ENCODE measurements around the gene OR4D9. TPM values are rescaled to one million over a fixed set of nuclear protein-coding genes. Genes with fewer than 3 reads are reported as not detected.
"Not testable (repeated sequence)": the region's sequence is repeated elsewhere in the genome, so short reads cannot be mapped to it uniquely, and the experiment has no call there.

OR4D9 gene
- total RNA-seq, 4 donors from 2014 or later = not detected

GRCh38 chr11:59544869-59545178 lies 33.5 kb downstream of the OR4D9 start:
- H3K36me3 ChIP-seq = no peaks in the 10 kb centered on the region
- peaks cover 0 to 12% (median 0%) of the 10 kb centered on the region in 4 donors for H3K4me1 ChIP-seq
- no peak overlapping the region for H3K4me3 ChIP-seq
- H3K27me3 ChIP-seq = no peaks in the 10 kb centered on the region
- no peak overlapping the region for H3K27ac ChIP-seq
- H3K9me3 ChIP-seq = no peaks in the 10 kb centered on the region
- no peak for DNase-seq (ENCODE audit: low spot score in 2 of 2)
- WGBS, 2 donors = 80 to 83% methylated on average over 3 of the region's 3 CpGs
- no peak for TF ChIP-seq POLR2A (IDR thresholded peaks at IDR 0.05)
- TF ChIP-seq EP300 (IDR thresholded peaks at IDR 0.05) = no peak
- TF ChIP-seq, protein P1, sequence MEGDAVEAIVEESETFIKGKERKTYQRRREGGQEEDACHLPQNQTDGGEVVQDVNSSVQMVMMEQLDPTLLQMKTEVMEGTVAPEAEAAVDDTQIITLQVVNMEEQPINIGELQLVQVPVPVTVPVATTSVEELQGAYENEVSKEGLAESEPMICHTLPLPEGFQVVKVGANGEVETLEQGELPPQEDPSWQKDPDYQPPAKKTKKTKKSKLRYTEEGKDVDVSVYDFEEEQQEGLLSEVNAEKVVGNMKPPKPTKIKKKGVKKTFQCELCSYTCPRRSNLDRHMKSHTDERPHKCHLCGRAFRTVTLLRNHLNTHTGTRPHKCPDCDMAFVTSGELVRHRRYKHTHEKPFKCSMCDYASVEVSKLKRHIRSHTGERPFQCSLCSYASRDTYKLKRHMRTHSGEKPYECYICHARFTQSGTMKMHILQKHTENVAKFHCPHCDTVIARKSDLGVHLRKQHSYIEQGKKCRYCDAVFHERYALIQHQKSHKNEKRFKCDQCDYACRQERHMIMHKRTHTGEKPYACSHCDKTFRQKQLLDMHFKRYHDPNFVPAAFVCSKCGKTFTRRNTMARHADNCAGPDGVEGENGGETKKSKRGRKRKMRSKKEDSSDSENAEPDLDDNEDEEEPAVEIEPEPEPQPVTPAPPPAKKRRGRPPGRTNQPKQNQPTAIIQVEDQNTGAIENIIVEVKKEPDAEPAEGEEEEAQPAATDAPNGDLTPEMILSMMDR (IDR thresholded peaks at IDR 0.05) = no peak

GRCh38 chr11:59545179-59546020 lies 34.1 kb downstream of the OR4D9 start:
- Histone ChIP-seq H3K27me3 (no peaks in the 10 kb centered on the region), H3K36me3 (no peaks in the 10 kb centered on the region), H3K4me1 (peaks cover 0 to 17% (median 0%) of the 10 kb centered on the region in 4 donors), H3K9me3 (no peaks in the 10 kb centered on the region), H3K27ac (no peak overlapping the region), H3K4me3 (no peak overlapping the region)
- TF ChIP-seq EP300 (IDR thresholded peaks at IDR 0.05) (no peak), POLR2A (IDR thresholded peaks at IDR 0.05) (no peak)
- TF ChIP-seq, protein P1 (IDR thresholded peaks at IDR 0.05) = no peak
- no peak for DNase-seq (ENCODE audit: low spot score in 2 of 2)
- 89 to 92% methylated on average over 24 of the region's 24 CpGs for WGBS, 2 donors

DNA sequence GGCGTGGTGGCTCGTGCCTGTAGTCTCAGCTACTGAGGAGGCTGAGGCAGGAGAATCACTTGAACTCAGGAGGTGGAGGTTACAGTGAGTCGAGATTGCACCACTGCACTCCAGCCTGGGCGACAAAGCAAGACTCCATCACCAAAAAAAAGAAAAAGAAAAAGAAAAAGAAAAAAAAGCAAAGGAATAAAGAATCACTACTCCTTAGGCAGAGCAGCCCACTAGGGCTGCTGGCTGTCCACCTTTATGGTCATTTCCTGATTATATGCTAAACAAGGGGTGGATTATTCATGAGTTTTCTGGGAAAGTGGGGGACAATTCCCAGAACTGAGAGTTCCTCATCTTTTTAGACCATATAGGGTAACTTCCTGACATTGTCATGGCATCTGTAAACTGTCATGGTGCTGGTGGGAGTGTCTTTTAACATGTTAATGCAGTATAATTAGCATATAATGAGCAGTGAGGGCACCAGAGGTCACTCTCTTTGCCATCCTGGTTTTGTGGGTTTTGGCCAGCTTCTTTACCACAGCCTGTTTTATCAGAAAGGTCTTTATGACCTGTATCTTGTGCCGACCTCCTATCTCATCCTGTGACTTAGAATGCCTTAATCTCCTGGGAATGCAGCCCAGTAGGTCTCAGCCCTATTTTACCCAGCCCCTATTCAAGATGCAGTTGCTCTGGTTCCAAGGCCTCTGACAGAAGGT lies 36.4 kb downstream of the OR4D9 start:
- not testable (repeated sequence) for DNase-seq (ENCODE audit: low spot score in 2 of 2); H3K36me3 ChIP-seq; H3K27ac ChIP-seq; H3K4me3 ChIP-seq; H3K27me3 ChIP-seq; H3K9me3 ChIP-seq
- 81 to 86% methylated on average over 5 of the region's 5 CpGs for WGBS, 2 donors
- peaks cover 0 to 25% (median 0%) of the 10 kb centered on the region in 4 donors for H3K4me1 ChIP-seq

- Histone ChIP-seq H3K9me3 (no peaks in the 10 kb centered on the region), H3K36me3 (no peaks in the 10 kb centered on the region), H3K4me3 (no peak overlapping the region), H3K27me3 (no peaks in the 10 kb centered on the region), H3K4me1 (peaks cover 0 to 25% (median 0%) of the 10 kb centered on the region in 4 donors), H3K27ac (no peak overlapping the region)
- WGBS, 2 donors = 95 to 96% methylated on average over 5 of the region's 5 CpGs
- no peak for TF ChIP-seq EP300 (IDR thresholded peaks at IDR 0.05)
- TF ChIP-seq POLR2A (IDR thresholded peaks at IDR 0.05) = no peak
- TF ChIP-seq, protein P1 (IDR thresholded peaks at IDR 0.05) = no peak
- DNase-seq (ENCODE audit: low spot score in 2 of 2) = no peak
Measured at GRCh38 chr11:59548309-59548656, 36.9 kb downstream of the OR4D9 start.

DNA sequence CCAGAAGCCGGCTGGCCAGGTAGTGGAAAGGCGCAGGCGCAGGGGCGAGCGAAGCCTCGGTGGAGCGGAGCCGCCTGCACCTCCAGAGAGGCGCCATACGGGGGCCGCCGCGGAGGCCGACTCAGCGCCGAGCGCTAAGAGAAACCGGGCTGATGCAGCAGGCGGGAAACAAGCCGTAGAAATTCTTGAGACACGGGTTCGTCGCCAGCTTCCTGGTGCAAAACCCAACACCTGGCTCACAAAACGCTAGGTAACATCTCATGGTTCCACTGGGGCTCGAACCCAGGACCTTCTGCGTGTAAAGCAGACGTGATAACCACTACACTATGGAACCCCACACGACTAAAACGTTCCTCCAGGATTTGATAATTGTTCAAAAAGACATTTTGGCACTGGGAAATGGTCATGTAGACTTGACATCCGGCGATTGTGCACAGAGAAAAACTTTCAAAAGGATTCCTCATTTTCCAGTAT lies 39.1 kb downstream of the OR4D9 start:
- Histone ChIP-seq H3K27me3 (no peaks in the 10 kb centered on the region), H3K27ac (peak overlapping the region; percentile 76 to 92 (median 86)), H3K36me3 (no peaks in the 10 kb centered on the region), H3K9me3 (no peaks in the 10 kb centered on the region), H3K4me1 (peaks cover 0 to 26% (median 0%) of the 10 kb centered on the region in 4 donors), H3K4me3 (peak overlapping the region; percentile 43 to 69 (median 52))
- DNase-seq (ENCODE audit: low spot score in 2 of 2) = peak; percentile 67 to 92
- 1% methylated on average over 31 of the region's 31 CpGs for WGBS, 2 donors
- TF ChIP-seq EP300 (IDR thresholded peaks at IDR 0.05) (peak in 1 of 2 donors; percentile 52), POLR2A (IDR thresholded peaks at IDR 0.05) (no peak)
- TF ChIP-seq, protein P1 (IDR thresholded peaks at IDR 0.05) = peak; percentile 48 to 86 (median 63)

Data from tibial nerve (tissue), 4 donors.